ENCODE measurements around the gene TFF2.

DNA sequence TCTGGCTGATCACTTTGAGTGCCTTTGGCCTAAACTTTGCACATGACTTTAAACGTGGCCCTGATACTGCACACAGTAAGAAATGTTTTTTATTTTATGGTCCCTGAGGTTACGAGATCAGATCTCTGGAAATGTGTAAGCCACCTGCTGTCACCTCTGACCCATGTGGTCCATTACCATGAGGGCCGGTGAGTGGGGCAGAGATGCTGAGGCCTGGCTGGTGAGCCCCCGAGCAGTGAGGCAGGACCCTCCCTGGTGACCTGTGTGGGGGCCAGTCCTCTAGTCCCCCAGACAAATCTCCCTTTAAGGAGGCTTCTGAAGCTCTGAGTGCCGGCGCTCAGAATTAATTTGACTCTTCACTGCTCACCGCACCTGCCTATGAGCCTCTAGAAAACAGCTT is 48.0 kb downstream of the TFF2 start:
- TF ChIP-seq CTCF (optimal IDR thresholded peaks at IDR 0.05 in 1 of 3, IDR thresholded peaks at IDR 0.05 in 1 of 3, conservative IDR thresholded peaks at IDR 0.05 in 1 of 3; ENCODE audit: extremely low read depth in 1 of 3, insufficient read depth in 2 of 3, low read length in 3 of 3): no peak
- TF ChIP-seq EZH2 (IDR thresholded peaks at IDR 0.05; ENCODE audit: low read length): no peak

Measured in keratinocyte (primary cell).